Astrocyte of the cerebellum (primary cell): ENCODE results near the gene MTOR.
A peak's percentile ranks its signal among the peaks of the same experiment; 100 is the strongest.
"Not testable (repeated sequence)": the region's sequence is repeated elsewhere in the genome, so short reads cannot be mapped to it uniquely, and the experiment has no call there.

ENCODE experiments used
- DNase-seq: peaks from one replicate; pipeline ENCODE4 v3.0.0-alpha.2; 2011; ENCODE audit warnings: low read depth
- H3K4me3 ChIP-seq: 2 replicates; pipeline ENCODE4 v1.5.1; 2011; ENCODE audit warnings: mild to moderate bottlenecking, low read depth, low read length, moderate library complexity
- in situ Hi-C: cut with HindIII; loops from 2 replicates; pipeline ENCODE4 v1.10.0; 2017; ENCODE audit warnings: low sequenced_read_pairs
- TF ChIP-seq, protein P1 (sequence below): IDR thresholded peaks from 2 replicates; pipeline ENCODE4 v1.5.1; 2012; ENCODE audit warnings: low read length, low read depth, moderate library complexity, mild to moderate bottlenecking; ENCODE audit errors: missing control alignments

Gene MTOR

DNA sequence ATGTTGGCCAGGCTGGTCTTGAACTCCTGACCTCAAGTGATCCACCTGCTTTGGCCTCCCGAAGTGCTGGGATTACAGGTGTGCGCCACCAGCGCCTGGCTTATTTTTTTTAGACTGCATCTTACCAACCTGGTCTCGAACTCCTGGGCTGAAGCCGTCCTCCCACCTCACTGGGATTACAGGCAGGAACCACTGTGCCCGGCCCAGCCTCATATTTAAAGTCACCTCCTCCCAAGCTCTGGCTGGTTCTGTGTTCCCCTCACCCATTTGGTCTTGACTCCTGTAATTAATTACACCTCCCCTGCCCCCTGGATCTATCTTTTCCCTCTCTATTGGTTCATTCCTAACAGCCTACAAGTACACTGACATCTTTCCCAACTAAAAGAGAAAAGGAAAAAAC is 161.0 kb downstream of the MTOR start:
- TF ChIP-seq, protein P1, sequence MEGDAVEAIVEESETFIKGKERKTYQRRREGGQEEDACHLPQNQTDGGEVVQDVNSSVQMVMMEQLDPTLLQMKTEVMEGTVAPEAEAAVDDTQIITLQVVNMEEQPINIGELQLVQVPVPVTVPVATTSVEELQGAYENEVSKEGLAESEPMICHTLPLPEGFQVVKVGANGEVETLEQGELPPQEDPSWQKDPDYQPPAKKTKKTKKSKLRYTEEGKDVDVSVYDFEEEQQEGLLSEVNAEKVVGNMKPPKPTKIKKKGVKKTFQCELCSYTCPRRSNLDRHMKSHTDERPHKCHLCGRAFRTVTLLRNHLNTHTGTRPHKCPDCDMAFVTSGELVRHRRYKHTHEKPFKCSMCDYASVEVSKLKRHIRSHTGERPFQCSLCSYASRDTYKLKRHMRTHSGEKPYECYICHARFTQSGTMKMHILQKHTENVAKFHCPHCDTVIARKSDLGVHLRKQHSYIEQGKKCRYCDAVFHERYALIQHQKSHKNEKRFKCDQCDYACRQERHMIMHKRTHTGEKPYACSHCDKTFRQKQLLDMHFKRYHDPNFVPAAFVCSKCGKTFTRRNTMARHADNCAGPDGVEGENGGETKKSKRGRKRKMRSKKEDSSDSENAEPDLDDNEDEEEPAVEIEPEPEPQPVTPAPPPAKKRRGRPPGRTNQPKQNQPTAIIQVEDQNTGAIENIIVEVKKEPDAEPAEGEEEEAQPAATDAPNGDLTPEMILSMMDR = no peak
- no peak for DNase-seq
- in situ Hi-C loops = no loop called here
- no peak overlapping the region for H3K4me3 ChIP-seq

DNA sequence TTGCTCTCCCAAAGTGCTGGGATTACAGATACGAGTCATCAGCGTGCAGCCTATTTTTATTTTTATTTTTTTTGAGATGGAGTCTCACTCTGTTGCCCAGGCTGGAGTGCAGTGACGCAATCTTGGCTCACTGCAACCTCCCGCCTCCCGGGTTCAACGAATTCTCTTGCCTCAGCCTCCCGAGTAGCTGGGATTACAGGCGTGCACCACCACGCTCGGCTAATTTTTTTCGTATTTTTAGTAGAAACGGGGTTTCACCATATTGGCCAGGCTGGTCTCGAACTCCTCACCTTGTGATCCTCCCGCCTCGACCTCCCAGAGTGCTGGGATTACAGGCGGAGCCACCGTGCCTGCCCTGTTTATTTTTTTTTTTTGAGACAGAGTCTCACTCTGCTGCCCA is 161.5 kb downstream of the MTOR start:
- DNase-seq, in situ Hi-C loops, H3K4me3 ChIP-seq: not testable (repeated sequence)

DNA sequence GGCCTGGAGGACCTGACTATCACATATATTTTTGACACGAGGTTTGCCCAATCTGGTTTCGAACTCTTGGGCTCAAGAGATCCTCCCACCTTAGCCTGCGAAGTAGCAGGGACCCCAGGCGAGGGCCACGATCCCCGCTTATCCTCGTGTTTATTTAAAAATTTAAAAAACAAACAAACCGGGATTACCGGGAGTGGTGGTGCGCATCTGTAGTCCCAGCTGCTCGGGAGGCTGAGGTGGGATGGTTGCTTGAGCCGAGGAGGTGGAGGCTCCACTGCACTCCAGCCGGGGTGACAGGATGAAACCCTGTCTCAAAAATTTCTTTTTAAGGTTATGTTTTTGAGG is 162.2 kb downstream of the MTOR start:
- TF ChIP-seq, protein P1 = no peak
- H3K4me3 ChIP-seq = peak overlapping the region; percentile 97
- in situ Hi-C loops = no loop called here
- DNase-seq = no peak

DNA sequence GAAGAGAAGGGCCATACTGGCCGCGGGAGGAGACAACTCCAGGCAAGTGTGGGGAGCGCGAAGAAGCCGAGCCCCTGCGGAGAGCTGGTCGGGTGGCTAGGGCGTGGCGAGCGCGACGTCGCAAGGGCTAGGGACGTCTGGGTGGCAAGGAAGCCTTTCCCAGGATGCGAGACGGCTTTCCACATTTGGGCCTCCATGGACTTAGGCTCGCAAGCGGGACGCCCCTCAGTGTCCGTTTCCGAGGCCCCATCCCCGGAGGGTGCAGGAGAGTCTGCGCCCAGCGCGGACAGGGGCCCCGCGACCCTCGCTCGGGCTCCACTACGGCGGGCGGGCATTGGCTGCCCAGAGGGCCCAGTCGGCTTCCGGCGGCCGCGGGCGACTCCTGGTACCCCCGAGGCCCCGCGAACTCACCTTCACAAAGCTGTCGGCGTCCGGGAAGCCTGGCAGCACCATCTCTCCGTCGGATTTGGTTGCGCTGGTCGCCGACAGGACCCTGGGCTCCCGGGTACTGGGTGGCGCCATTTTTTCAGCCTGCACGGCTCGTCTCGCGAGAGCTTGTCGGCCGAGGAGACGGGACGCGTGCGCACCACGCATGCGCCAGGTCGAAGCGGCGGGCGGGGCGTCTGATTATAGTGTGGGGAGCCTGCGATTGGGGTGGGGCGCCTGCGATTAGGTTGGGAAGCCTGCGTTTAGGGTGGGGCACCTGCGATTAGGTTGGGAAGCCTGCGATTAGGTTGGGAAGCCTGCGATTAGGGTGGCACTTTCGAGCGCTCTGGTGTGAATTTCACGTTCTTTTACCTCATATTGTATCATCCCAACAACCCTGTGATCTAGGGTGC is 162.8 kb downstream of the MTOR start, which contains the start of gene EXOSC10:
TSS of gene EXOSC10 (minus strand) at position 560 of the 839 bp plus-strand sequence. CDS start at position 522, 38 bp downstream.
- TF ChIP-seq, protein P1 = no peak
- DNase-seq = peak; percentile 58
- in situ Hi-C loops = no loop called here
- peak within 1 kb of the TSS; percentile 97 for H3K4me3 ChIP-seq

DNA sequence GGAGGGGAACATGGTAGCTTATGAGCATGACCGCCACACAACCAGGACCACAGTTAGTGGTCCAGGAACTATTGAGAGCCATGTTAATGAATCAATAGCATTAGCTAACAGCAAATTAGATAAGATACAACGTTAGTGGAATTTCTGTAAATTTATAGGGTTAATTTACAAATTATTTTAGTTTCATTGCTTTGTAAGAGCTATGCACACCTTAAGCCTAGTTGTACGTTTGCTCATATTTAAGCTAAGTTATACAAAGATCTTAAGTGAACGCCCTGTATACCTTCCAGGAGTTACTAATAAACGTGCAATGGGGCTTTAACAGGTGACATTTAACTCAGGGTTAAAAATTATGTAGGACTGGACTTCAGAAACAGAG is 163.4 kb downstream of the MTOR start:
- in situ Hi-C loops = no loop called here
- H3K4me3 ChIP-seq = peak overlapping the region; percentile 97
- no peak for DNase-seq
- TF ChIP-seq, protein P1 = no peak

DNA sequence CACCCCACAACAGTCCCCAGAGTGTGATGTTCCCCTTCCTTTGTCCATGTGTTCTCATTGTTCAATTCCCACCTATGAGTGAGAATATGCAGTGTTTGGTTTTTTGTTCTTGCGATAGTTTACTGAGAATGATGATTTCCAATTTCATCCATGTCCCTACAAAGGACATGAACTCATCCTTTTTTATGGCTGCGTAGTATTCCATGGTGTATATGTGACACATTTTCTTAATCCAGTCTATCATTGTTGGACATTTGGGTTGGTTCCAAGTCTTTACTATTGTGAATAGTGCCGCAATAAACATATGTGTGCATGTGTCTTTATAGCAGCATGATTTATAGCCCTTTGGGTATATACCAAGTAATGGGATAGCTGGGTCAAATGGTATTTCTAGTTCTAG is 178.6 kb downstream of the MTOR start:
- not testable (repeated sequence) for DNase-seq

DNA sequence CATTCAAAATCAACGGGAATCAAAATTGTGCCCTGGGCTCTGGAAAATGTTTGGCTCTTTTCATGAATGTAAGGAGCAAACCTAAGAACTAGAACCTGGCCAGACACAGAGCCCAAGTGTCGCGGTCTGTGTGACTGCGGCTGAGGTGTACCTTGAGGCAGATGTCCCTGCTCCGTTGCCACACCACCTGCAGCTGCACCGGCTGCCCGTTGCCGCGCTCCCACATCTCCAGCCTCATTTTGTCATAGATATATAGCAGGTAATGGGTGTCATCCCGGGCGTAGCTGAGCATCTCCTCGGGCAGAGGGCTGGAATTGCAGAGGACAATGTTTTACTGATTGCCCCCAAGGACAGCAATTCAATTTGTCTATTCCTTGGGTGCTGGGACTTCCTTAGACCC is 181.4 kb downstream of the MTOR start:
- no peak overlapping the region for H3K4me3 ChIP-seq
- TF ChIP-seq, protein P1 = no peak
- DNase-seq = no peak
- in situ Hi-C loops = no loop called here

More for the DNA sequence above, 178.6 kb downstream of the MTOR start:
- H3K4me3 ChIP-seq, in situ Hi-C loops: not testable (repeated sequence)
